ENCODE results near the gene GATB.

GATB gene

GRCh38 chr4:151692821-151693673 lies 67.8 kb downstream of the GATB start:
- no peak overlapping the region for H3K4me3 ChIP-seq (replicated peaks; ENCODE audit: low read depth, low read length)
- H3K27me3 ChIP-seq (replicated peaks; ENCODE audit: control insufficient read depth, insufficient read depth, low read length), result no peaks in the 10 kb centered on the region
- DNase-seq (ENCODE audit: extremely low read depth, insufficient read length), result no peak
- no peaks in the 10 kb centered on the region; the same call in 1 of the 2 replicates for H3K36me3 ChIP-seq (ENCODE audit: control insufficient read depth, insufficient read depth, low read length)
- no peak for TF ChIP-seq CTCF (IDR thresholded peaks at IDR 0.05; ENCODE audit: insufficient read depth, low read length, poor library complexity, severe bottlenecking)

- DNase-seq (ENCODE audit: extremely low read depth, insufficient read length), result no peak
- H3K36me3 ChIP-seq (ENCODE audit: control insufficient read depth, insufficient read depth, low read length), result no peaks in the 10 kb centered on the region; the same call in 1 of the 2 replicates
- TF ChIP-seq CTCF (IDR thresholded peaks at IDR 0.05; ENCODE audit: insufficient read depth, low read length, poor library complexity, severe bottlenecking), result no peak
- H3K27me3 ChIP-seq (replicated peaks; ENCODE audit: control insufficient read depth, insufficient read depth, low read length), result no peaks in the 10 kb centered on the region
- H3K4me3 ChIP-seq (replicated peaks; ENCODE audit: low read depth, low read length), result no peak overlapping the region
Observed at GRCh38 chr4:151692443-151692782, 68.4 kb downstream of the GATB start.

- no peak overlapping the region for H3K4me3 ChIP-seq (replicated peaks; ENCODE audit: low read depth, low read length)
- no peak for TF ChIP-seq CTCF (IDR thresholded peaks at IDR 0.05; ENCODE audit: insufficient read depth, low read length, poor library complexity, severe bottlenecking)
- H3K27me3 ChIP-seq (replicated peaks; ENCODE audit: control insufficient read depth, insufficient read depth, low read length), result no peaks in the 10 kb centered on the region
- DNase-seq (ENCODE audit: extremely low read depth, insufficient read length), result no peak
- no peaks in the 10 kb centered on the region; the same call in 1 of the 2 replicates for H3K36me3 ChIP-seq (ENCODE audit: control insufficient read depth, insufficient read depth, low read length)
Observed at GRCh38 chr4:151691639-151692442, 69.0 kb downstream of the GATB start.

GRCh38 chr4:151690876-151691275 lies 69.9 kb downstream of the GATB start:
- TF ChIP-seq CTCF (IDR thresholded peaks at IDR 0.05; ENCODE audit: insufficient read depth, low read length, poor library complexity, severe bottlenecking), result no peak
- DNase-seq (ENCODE audit: extremely low read depth, insufficient read length), result no peak
- no peaks in the 10 kb centered on the region for H3K27me3 ChIP-seq (replicated peaks; ENCODE audit: control insufficient read depth, insufficient read depth, low read length)
- H3K4me3 ChIP-seq (replicated peaks; ENCODE audit: low read depth, low read length), result no peak overlapping the region
- no peaks in the 10 kb centered on the region; the same call in 1 of the 2 replicates for H3K36me3 ChIP-seq (ENCODE audit: control insufficient read depth, insufficient read depth, low read length)

GRCh38 chr4:151690164-151690870 lies 70.5 kb downstream of the GATB start:
- Histone ChIP-seq H3K36me3 (ENCODE audit: control insufficient read depth, insufficient read depth, low read length) (no peaks in the 10 kb centered on the region; the same call in 1 of the 2 replicates), H3K27me3 (replicated peaks; ENCODE audit: control insufficient read depth, insufficient read depth, low read length) (no peaks in the 10 kb centered on the region), H3K4me3 (replicated peaks; ENCODE audit: low read depth, low read length) (no peak overlapping the region)
- TF ChIP-seq CTCF (IDR thresholded peaks at IDR 0.05; ENCODE audit: insufficient read depth, low read length, poor library complexity, severe bottlenecking), result no peak
- DNase-seq (ENCODE audit: extremely low read depth, insufficient read length), result no peak
